Stimulated activated CD8-positive, alpha-beta memory T cell treated with anti-CD3 and anti-CD28 coated beads, Interleukin-4, amount 100 ng/mL, for 1 hour (primary cell): ENCODE data around the gene GREB1.

Source experiments
- DNase-seq, 2 donors: peaks; one replicate each; pipeline ENCODE4 v3.0.0-alpha.2; 2020; ENCODE audit warnings: low read depth in 2 of 2, low spot score in 1 of 2

Gene GREB1, protein sequence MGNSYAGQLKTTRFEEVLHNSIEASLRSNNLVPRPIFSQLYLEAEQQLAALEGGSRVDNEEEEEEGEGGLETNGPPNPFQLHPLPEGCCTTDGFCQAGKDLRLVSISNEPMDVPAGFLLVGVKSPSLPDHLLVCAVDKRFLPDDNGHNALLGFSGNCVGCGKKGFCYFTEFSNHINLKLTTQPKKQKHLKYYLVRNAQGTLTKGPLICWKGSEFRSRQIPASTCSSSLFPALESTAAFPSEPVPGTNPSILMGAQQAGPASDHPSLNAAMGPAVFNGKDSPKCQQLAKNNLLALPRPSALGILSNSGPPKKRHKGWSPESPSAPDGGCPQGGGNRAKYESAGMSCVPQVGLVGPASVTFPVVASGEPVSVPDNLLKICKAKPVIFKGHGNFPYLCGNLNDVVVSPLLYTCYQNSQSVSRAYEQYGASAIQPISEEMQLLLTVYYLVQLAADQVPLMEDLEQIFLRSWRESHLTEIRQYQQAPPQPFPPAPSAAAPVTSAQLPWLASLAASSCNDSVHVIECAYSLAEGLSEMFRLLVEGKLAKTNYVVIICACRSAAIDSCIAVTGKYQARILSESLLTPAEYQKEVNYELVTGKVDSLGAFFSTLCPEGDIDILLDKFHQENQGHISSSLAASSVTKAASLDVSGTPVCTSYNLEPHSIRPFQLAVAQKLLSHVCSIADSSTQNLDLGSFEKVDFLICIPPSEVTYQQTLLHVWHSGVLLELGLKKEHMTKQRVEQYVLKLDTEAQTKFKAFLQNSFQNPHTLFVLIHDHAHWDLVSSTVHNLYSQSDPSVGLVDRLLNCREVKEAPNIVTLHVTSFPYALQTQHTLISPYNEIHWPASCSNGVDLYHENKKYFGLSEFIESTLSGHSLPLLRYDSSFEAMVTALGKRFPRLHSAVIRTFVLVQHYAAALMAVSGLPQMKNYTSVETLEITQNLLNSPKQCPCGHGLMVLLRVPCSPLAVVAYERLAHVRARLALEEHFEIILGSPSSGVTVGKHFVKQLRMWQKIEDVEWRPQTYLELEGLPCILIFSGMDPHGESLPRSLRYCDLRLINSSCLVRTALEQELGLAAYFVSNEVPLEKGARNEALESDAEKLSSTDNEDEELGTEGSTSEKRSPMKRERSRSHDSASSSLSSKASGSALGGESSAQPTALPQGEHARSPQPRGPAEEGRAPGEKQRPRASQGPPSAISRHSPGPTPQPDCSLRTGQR (N-terminal part only)

DNA sequence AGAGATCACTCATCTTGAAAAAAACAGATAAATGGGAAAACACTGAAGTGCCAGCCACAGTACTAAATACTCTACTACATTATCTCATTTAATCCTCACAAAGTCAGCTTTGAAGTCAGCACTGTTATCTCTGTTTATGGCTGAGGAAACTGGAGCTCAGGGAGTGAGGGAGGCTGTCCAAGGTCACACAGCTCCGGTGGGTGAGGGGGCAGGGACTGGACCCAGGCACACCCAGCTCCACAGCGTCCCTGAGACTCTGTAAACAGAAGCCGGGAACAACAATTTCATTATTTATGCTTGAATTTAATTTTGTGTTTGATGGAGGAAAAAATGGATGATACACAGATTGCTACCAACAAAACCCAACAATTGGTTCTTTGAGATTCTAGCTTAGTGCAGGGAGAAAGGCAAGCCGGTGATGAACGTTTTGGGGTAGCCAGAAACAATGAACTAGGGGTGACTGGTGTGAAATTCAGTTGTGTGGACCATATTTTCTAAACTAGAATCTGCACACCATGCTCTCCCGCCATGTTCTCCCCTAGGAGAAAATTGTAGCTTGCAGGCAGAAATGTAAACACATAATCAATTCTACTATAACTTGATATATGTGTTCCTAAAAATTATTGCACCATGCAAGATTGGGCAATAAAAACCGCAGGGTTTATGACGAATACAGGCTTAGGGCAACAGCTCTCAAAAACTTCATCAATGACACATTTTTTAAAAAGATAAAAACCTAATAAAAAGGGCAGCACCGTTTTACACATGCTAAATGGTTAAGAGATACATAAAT is at the start of gene GREB1:
TSS of gene GREB1 (plus strand) at position 768 of the 793 bp plus-strand sequence. CDS start 22,570 bp downstream, outside the sequence.
- DNase-seq: no peak

DNA sequence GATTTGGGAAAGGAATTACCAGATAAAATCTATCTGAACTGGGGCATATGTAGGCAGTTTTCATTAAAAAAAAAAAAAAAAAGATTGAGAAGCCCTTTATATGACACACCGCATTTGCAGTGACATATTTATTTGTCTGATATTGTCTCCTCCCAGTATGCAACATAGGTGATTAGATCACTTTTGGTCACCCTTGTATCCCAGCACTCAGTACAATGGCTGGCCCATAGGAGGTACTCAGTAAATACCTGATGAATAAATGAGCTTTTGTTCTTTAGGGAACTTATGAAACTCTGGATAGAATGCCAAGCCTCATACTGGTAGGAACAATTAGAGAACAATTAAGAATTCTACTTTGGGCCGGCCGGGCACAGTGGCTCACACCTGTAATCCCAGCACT is 45.0 kb upstream of the GREB1 start:
- no peak for DNase-seq

DNA sequence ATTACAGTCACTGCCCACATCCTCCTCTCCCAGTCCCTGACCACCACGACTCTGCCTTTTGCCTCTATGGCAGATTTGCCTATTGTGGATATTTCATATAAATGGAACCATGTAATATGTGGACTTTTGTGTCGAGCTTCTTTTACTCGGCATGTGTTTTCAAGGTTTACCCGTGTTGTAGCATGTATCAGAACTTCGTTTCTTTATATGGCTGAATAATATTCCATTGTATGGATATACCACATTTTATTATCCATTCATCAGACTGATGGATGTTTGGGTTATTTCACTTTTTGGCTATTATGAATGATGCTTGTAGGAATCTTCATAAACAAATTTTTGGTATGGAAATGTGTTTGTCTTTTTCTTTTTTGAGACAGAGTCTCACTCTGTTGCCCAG is 43.7 kb upstream of the GREB1 start:
- no peak for DNase-seq

DNA sequence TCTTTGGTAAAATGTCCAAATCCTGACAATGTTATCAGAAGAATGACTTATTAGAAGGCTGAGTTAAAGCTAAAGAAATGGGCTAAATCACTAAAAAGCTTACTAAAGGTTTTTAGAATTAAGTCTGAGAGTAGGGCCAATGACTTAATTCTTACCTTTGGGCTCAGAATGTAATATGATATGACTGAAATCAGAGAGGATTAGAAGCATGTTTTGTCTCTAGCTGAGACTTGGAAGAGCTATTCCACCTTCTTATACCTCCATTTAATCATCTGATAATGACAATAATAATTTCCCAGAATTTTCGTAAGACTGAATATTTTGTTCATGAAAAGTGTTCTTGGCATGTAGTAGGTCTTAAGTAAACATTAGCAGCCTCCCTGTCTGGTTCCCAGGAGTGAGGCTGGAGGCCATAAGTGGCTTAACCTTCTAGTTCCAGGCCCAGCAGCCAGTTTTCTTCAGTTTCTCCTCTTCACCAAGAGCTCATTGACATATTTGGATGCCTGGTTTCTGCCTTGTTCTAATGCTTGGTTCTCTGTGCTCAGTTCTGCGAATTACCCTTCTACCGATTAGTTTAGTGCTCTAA is 42.4 kb upstream of the GREB1 start:
- no peak for DNase-seq

DNA sequence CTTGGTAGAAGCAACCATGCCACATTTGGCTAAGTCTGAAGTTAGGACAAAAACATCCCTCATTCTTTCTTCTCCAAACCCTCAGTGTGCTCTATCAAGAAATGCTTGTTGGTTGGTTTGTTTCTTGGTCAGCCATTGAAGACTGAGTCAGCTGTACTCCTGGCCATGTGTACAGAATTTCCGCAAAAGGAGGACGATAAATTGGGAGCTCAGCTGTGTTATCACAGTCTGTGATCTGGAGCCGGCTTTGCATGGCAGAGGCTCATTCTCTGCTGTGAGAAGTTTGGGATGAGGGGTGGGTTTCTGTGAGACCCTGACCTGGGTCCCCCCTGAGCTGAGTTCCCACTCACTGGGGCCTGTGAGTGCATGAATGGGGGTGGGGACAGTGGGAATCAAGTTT is 41.6 kb upstream of the GREB1 start:
- no peak for DNase-seq

DNA sequence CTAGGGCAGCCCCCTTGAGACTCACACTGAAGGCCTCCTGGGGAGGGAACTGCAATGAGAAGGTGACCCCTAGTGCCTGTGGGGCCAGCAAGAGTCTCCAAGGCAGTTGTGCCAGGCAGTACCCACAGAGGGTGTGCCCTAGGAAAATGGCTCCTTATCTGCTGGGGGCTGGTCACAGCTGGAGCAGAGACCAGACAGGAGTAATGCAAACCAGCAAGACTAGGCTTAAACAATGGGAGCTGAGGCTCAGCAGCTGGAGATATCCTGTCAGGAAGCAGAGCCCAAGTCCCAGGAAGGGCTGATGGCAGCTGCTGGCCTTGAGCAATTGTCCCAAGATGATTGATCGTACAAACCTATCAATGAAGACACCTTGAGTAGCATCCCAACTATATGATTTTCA is 41.1 kb upstream of the GREB1 start:
- no peak for DNase-seq

DNA sequence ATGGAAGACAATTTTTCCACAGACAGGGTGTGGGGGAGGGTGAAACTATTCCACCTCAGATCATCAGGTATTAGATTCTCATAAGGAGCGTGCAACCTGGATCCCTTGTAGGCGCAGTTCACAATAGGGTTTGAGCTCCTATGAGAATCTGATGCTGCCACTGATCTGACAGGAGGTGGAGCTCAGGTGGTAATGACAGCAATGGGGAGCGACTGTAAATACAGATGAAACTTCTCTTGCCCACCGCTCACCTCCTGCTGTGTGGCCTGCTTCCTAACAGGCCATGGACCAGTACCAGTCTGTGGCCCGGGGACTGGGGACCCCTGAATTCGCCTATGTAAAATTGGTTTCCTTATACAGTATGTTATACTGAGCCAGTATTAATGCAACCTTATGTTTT is 40.6 kb upstream of the GREB1 start:
- no peak for DNase-seq

DNA sequence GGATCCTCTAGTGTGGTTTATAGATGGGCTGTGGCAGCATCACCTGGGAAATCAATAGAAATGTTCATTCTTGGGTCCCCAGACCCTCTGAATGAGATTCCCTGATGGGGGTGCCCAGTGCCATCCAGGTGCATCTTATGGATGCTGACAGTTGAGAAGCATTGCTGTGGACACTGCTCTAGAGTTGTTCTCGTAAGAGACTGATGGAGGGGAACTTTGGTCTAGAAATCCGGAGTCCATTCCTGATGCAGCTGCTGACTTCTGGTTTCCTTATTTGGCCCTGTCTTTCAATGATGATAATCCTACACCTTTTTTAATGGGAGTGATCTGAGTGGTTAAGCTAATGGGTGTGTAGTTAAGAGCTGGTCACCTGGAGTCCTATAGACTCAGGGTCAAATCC is 39.5 kb upstream of the GREB1 start:
- DNase-seq: no peak

DNA sequence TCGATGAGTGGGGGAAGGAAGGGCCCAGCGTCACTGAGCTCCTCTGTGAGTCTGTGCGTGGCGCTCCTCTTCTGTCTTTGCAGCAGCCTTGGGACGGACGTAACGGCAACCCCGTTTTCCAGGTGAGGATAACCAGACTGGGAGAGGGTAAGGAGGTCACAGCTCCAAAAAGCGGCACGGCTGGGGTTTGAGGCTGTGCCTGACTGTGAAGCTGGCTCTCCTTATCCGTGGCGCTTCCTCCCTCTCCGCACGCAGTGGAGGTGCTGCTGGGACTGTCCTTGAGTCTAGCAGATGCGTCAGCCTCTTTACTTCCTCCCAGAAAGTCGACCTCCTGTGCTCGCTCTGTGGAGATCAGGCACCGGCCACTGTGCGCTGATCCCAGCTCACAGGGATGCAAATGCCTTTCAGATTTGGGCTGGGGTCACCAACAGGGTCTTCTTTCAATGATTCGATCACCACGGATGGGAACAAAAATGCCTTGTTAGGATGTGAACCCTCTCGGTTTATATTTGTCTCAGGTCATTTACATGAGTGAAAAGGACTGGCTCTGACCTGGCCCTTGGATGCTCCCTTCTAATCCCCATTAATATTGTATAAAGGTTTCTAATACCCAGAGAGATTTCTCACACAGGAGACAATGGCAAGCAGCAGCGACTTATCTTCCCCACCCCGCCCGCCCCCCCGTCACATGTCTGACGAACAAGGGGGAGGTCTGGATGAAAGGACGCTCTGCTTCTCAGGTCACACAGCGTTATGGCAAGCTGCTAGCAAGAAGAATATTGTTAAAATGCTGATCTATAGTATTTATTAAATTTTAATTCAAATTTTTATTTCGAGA is 37.8 kb upstream of the GREB1 start:
- DNase-seq: no peak

DNA sequence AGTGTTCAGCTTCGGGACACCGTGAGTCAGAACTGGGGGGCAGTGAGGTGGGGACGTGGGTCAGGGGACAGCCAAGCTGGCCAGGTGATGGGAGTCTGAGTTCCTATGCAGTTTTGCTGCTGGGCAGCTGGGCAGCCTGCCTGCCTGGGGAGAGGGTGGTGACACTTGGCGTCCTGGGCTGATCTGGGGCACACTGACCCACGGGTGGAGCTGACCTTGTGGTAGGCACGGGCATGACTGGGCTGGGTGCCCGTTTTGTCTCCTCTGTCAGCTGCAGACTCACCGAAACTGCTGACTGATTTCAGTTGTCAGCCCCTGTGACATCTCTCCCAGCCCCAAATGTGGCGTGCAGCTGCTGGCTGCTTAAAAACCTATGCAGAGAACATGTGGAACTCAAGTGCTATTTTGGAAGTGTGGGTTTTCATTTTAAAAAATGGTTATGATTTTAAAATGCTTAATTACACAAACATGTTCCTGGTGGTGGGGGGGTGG is 35.3 kb upstream of the GREB1 start:
- no peak for DNase-seq

DNA sequence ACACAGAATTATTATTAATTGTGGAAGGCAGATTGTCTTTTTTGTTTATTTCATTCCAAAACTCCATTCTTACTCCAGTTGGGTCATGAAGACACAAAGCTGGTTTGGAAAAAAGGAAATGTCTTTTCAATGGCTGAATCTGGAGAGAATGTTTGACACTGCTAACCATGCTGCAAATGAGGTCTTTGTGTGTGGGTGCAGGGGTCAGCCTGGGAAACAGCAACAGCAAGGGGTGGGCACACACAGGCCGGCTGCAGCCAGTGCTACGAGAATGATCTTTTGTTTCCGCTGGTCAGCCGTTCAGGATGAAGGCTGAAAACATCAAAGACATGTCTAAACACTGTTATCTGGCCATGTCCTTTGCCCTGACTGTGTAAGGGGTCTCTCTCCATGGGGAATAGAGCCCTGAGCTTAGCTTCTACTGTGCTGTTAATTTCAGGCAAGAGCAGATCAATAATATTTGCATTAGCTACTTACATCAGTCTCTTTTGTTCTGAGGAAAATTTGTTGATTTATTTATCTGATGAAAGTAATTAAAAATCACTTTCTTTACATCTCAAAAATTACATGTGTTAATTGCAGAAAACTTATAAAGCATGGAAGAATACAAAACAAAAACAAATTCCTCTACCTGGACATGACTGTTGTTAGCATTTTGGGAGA is 34.6 kb upstream of the GREB1 start:
- no peak for DNase-seq

DNA sequence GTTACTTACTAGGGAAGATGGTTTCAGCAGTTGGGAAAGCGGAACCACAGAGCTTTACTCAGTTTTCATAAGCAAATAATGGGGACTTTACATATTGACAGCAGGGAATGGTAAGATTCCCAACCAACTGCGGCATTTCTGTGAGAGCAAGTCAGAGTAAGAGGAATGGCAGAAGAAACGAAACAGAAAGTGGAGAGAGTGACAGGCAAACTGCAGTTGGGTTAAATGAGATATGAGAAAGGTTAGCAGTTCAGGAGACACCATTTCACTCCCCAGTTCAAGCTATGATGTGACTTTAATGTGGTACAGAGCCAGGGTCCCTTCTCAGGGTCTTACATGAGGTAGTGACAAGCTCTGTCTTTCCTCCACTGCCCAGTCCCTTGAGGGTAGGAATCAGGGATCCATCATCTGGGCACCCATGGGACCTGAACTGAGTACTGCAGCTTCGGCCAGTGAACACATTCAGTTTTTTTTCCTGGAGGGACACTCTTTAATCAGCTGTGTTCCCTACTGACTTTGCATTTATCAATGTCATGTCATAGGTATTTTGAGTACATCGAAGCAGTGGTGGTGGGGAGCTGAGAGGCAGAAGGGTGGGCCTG is 33.0 kb upstream of the GREB1 start:
- no peak for DNase-seq

DNA sequence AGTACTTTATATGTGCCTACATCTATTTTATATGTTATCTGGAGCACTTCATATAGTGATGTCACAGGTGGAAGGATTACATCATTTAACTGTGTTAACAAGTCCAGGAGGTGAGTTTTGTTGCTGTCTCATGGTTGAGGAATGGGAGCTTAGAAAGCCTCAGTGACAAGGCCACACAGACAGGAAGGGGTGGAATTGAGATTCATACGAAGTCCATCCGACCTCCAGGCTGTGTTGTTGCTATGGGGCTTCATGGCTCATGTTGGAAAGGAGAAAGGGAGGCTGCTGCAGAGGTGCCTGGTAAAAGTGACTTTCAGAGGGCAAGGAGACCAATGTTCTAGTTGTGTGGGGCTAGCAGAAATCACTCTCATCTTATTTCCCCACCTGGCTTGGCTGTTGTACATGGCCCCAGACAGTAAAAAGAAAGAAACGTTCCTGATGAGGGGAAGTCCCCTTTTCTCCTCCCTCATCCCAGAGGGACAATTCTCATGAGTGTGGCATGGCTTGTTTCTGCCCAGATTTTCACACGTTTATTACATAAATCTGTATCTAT is 31.0 kb upstream of the GREB1 start:
- no peak for DNase-seq

DNA sequence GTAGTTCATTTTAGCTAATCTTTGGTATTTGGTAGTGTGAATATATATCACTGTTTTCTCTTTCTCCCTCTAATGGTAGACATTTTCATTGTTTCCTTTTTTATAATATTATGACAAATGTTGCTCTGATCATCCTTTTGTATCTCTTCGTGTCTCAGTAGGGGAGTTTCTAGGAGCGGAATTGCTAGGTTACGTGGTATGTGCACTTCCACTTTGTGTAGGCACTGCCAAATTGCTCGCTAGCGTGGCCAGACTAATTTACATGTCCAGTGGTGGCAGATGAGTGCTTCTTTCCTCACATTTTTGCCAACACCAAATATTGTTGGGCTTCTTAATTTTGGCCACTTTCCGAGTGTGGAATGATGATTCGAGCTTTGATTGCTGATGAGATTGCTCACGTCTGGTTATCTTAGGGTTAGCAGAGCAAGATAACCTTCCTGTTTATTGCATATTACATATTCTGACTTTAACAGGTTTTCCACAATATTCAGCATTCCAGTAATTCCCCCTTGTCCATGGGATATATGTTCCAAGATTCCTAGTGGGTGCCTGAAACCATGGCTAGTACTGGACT is 30.4 kb upstream of the GREB1 start:
- no peak for DNase-seq

DNA sequence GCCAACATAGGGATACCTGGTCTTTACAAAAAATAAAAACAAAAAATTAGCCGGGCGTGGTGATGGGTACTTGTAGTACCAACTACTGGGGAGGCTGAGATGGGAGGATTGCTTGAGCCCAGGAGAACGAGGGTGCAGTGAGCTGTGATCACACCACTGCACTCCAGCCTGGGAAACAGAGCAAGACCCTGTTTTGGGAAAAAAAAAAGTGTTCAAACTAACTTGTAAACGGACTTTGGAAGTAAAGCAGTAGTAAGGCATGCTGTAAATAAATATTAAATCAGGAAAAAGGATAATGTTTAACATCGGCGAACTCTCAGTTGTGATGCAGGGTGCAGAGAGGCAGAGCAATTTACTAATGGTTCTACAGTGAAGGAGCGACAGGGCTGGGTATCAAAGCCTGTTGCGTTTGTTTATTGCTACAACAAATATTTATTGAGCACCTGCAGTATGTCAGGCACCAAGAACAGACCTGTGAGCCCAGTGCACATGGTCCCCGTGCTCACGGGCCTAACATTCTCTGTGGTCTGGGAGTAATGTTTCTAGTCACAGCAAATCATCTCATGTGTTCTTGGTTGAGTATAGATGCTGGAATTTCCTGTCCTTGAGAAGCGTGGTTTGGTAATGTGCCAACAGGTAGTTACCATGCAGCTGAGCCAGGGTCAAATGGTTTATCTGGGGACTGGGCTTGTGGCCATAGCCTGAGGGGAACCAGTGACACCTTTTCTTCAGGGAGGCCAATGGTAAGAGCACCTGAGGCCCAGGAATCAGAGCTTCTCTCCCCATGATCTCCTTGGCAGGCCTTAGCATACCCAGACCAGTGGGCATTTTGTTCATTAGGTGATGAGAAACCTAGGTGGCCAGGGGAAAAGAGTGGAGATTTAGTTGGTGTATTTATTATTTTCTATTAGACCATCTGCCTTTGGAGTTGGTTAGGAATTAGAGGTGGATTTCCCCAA is 27.9 kb upstream of the GREB1 start:
- no peak for DNase-seq

DNA sequence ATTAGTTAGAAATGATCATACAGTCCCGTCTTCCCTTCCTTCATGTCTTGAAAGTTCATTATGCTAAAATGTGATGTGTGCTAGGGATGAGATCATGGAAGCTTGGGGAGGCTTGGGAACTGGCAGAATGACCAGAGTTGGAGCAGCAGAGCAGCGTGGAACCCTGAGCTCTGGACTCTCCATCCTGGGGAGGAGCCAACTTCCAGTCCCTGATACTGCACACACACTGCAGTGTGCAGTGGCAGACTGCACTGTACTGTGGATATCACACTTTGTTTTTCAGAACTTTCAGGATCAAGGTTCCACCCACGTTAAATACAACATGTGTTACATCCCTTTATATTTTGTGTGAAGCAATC is 27.3 kb upstream of the GREB1 start:
- DNase-seq: no peak

DNA sequence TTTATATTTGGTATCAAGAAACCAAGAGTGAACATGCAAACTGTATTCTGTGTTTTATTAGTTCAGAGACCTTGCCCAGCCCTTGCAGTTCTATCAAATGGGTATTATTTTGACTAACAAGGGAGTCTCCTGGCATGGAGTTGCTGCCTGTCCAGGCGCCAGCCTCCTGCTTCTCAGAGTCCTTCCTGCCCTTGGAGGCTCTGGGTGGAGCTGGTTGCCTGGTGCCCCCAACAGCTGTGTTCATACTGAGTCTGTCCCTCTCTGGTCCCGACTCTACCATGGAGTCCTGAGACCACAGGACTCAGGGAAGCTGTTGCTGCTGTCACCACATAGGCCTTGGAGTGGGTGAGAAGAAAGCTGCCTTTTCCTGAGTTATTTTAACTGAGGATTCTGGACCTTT is 26.3 kb upstream of the GREB1 start:
- no peak for DNase-seq
